ENCODE results near the gene CARD11. TPM values are rescaled to one million over a fixed set of nuclear protein-coding genes. Genes with fewer than 3 reads are reported as not detected.

The CARD11 gene
- total RNA-seq, 4 donors from 2014 or later = 0.26 to 2.0 (median 0.70) TPM

- no peaks in the 10 kb centered on the region for H3K36me3 ChIP-seq
- H3K27me3 ChIP-seq = peaks cover 0 to 8% (median 0%) of the 10 kb centered on the region in 4 donors
- peaks cover 0 to 5% (median 0%) of the 10 kb centered on the region in 4 donors for H3K4me1 ChIP-seq
- DNase-seq (ENCODE audit: extremely low spot score) = no peak
- TF ChIP-seq CTCF (IDR thresholded peaks at IDR 0.05) = no peak
- no peak for TF ChIP-seq POLR2AphosphoS5 (IDR thresholded peaks at IDR 0.05)
- TF ChIP-seq EP300 (IDR thresholded peaks at IDR 0.05) = no peak
- TF ChIP-seq POLR2A (IDR thresholded peaks at IDR 0.05; ENCODE audit: low read depth) = no peak
- H3K4me3 ChIP-seq = no peak overlapping the region
- no peaks in the 10 kb centered on the region for H3K9me3 ChIP-seq
- intact Hi-C loops (cut with DNase I) = no loop called here
- H3K27ac ChIP-seq (replicated peaks in 1 of 4) = no peak overlapping the region
- 68% methylated on average over 7 of the region's 7 CpGs for WGBS
Observed at GRCh38 chr7:3033136-3033535, 10.5 kb downstream of the CARD11 start.

GRCh38 chr7:3032256-3032655, 11.4 kb downstream of the CARD11 start:
- 62% methylated on average over 4 of the region's 4 CpGs for WGBS
- DNase-seq (ENCODE audit: extremely low spot score) = no peak
- no peaks in the 10 kb centered on the region for H3K9me3 ChIP-seq
- H3K27me3 ChIP-seq = peaks cover 0 to 11% (median 0%) of the 10 kb centered on the region in 4 donors
- no peak for TF ChIP-seq EP300 (IDR thresholded peaks at IDR 0.05)
- TF ChIP-seq POLR2A (IDR thresholded peaks at IDR 0.05; ENCODE audit: low read depth) = no peak
- no peak for TF ChIP-seq POLR2AphosphoS5 (IDR thresholded peaks at IDR 0.05)
- H3K27ac ChIP-seq (replicated peaks in 1 of 4) = no peak overlapping the region
- no peaks in the 10 kb centered on the region for H3K36me3 ChIP-seq
- no peak overlapping the region for H3K4me3 ChIP-seq
- peaks cover 0 to 5% (median 0%) of the 10 kb centered on the region in 4 donors for H3K4me1 ChIP-seq
- intact Hi-C loops (cut with DNase I) = no loop called here

GRCh38 chr7:3029138-3029537, 14.5 kb downstream of the CARD11 start:
- DNase-seq (ENCODE audit: extremely low spot score) = no peak
- Histone ChIP-seq H3K27ac (replicated peaks in 1 of 4) (no peak overlapping the region), H3K4me1 (peaks cover 0 to 5% (median 0%) of the 10 kb centered on the region in 4 donors), H3K36me3 (no peaks in the 10 kb centered on the region), H3K9me3 (peaks cover 0 to 22% (median 11%) of the 10 kb centered on the region in 4 donors), H3K4me3 (no peak overlapping the region), H3K27me3 (peaks cover 0 to 26% (median 0%) of the 10 kb centered on the region in 4 donors)
- intact Hi-C loops (cut with DNase I) = no loop called here
- WGBS = 57% methylated on average over 9 of the region's 9 CpGs
- no peak for TF ChIP-seq POLR2AphosphoS5 (IDR thresholded peaks at IDR 0.05)
- TF ChIP-seq POLR2A (IDR thresholded peaks at IDR 0.05; ENCODE audit: low read depth) = no peak
- TF ChIP-seq EP300 (IDR thresholded peaks at IDR 0.05) = no peak
- TF ChIP-seq CTCF (IDR thresholded peaks at IDR 0.05) = no peak

- DNase-seq (ENCODE audit: extremely low spot score) = no peak
- TF ChIP-seq CTCF (IDR thresholded peaks at IDR 0.05) = no peak
- TF ChIP-seq EP300 (IDR thresholded peaks at IDR 0.05) = no peak
- TF ChIP-seq POLR2AphosphoS5 (IDR thresholded peaks at IDR 0.05) = no peak
- TF ChIP-seq POLR2A (IDR thresholded peaks at IDR 0.05; ENCODE audit: low read depth) = no peak
- WGBS = 70% methylated on average over 5 of the region's 5 CpGs
- peaks cover 0 to 22% (median 11%) of the 10 kb centered on the region in 4 donors for H3K9me3 ChIP-seq
- intact Hi-C loops (cut with DNase I) = no loop called here
- H3K27me3 ChIP-seq = peaks cover 0 to 26% (median 0%) of the 10 kb centered on the region in 4 donors
- H3K4me1 ChIP-seq = peaks cover 0 to 5% (median 0%) of the 10 kb centered on the region in 4 donors
- no peaks in the 10 kb centered on the region for H3K36me3 ChIP-seq
- H3K4me3 ChIP-seq = no peak overlapping the region
- no peak overlapping the region for H3K27ac ChIP-seq (replicated peaks in 1 of 4)
Observed at GRCh38 chr7:3028758-3029093, 14.9 kb downstream of the CARD11 start.

- peaks cover 0 to 22% (median 11%) of the 10 kb centered on the region in 4 donors for H3K9me3 ChIP-seq
- no peak for TF ChIP-seq POLR2A (IDR thresholded peaks at IDR 0.05; ENCODE audit: low read depth)
- no peak for TF ChIP-seq POLR2AphosphoS5 (IDR thresholded peaks at IDR 0.05)
- no peak for TF ChIP-seq CTCF (IDR thresholded peaks at IDR 0.05)
- TF ChIP-seq EP300 (IDR thresholded peaks at IDR 0.05) = no peak
- no peak overlapping the region for H3K27ac ChIP-seq (replicated peaks in 1 of 4)
- WGBS = 28% methylated on average over 11 of the region's 14 CpGs
- H3K27me3 ChIP-seq = peaks cover 0 to 26% (median 0%) of the 10 kb centered on the region in 4 donors
- no peaks in the 10 kb centered on the region for H3K36me3 ChIP-seq
- peaks cover 0 to 5% (median 0%) of the 10 kb centered on the region in 4 donors for H3K4me1 ChIP-seq
- DNase-seq (ENCODE audit: extremely low spot score) = no peak
- no peak overlapping the region for H3K4me3 ChIP-seq
- intact Hi-C loops (cut with DNase I) = no loop called here
Observed at GRCh38 chr7:3028071-3028757, 15.5 kb downstream of the CARD11 start.

Data from esophagus muscularis mucosa (tissue), 4 donors.